Measurements from ENCODE around the gene RSPH9.

- TF ChIP-seq POLR2A (IDR thresholded peaks at IDR 0.05), result no peak
- no peak for TF ChIP-seq CTCF (IDR thresholded peaks at IDR 0.05)
Observed at GRCh38 chr6:43710576-43710975, 65.7 kb downstream of the RSPH9 start.
